ENCODE results near the gene NRN1L. TPM values are rescaled to one million over a fixed set of nuclear protein-coding genes. Genes with fewer than 3 reads are reported as not detected.

Gene NRN1L
- total and polyA plus RNA-seq, 2 of the 4 experiments (the other 2 are of a cell fraction): 0.27 TPM; not detected in 1

DNA sequence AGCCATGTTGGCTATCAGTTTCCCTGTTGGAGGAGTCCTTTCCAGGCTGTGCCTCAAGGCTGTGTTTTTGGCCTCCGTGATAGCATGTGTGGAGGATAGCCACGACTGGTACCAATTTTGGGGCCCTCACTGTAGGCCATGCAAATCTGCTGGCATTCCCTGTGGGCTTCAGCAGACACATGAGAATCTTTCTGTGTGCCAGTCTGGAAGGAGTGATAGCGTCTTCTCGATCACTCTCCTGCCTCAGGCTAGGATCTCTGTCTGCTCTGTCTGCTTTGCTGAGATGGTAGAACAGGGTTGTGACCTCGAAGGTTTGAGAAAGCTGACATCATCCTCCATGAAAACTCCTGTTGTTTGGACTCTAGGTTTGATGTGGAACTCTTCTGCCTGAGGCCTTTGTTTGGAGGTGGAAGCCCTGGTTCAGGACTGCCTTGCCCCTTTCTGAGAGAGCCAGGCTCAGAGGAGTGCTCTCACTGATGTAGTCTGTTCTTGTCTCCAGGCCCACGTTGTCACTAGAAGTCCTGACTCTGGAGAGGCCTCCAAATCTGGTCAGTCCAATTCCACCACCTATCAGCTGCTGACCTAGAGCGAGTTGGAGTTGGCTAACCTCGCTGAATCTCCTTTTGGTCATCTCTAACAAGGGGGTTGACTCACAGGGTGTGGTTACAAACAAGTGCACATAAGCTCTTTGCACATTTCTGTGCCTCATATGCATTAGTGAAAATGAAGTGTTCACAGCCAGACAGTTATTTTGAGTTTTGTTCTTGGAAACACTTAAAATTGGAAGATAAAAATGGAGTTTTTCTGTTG, 23.9 kb upstream of the NRN1L start:
- no peak overlapping the region for H4K5ac ChIP-seq (ENCODE audit: low read depth, low read length)
- DNase-seq (peak; percentile 64), ATAC-seq (ENCODE audit: low read depth) (no peak)
- POLR2A ChIA-PET (ENCODE audit: unreplicated experiment): no interaction called here
- CTCF ChIA-PET: no interaction called here
- peaks cover 19% of the 10 kb centered on the region for H3K36me3 ChIP-seq (ENCODE audit: control insufficient read depth, insufficient read depth, low read length)
- no peak overlapping the region for H3K4me3 ChIP-seq (ENCODE audit: insufficient read depth, low read depth, low read length)
- in situ Hi-C loops (cut with MboI; ENCODE audit: low sequenced_read_pairs): no loop called here
- H2AK9ac ChIP-seq (replicated peaks; ENCODE audit: low read depth, low read length, poor library complexity): no peak overlapping the region
- dilution Hi-C loops (cut with HindIII; ENCODE audit: low sequenced_read_pairs, unreplicated experiment): no loop called here
- no peaks in the 10 kb centered on the region for H3K9me3 ChIP-seq (ENCODE audit: control insufficient read depth, insufficient read depth, low read length)
- no peak overlapping the region for H4K8ac ChIP-seq (ENCODE audit: low read depth in 2 of 2, low read length in 2 of 2)
- no peak overlapping the region for H3K18ac ChIP-seq (ENCODE audit: low read depth, low read length)
- no peak overlapping the region for H2AFZ ChIP-seq (replicated peaks; ENCODE audit: low read length, poor library complexity)
- H2BK20ac ChIP-seq (ENCODE audit: low read depth, low read length): no peak overlapping the region
- 100% methylated on average over 3 of the region's 8 CpGs; no CpG with 5 or more reads in 1 of the 2 experiments for WGBS, 2 experiments (ENCODE audit: extremely low coverage in 2 of 2, insufficient read length in 1 of 2)
- TF ChIP-seq CHD1 (IDR thresholded peaks at IDR 0.05; ENCODE audit: low read depth, low read length) (no peak), CEBPB (IDR thresholded peaks at IDR 0.05; ENCODE audit: low read depth, low read length) (peak; percentile 35; the same call in 1 of the 2 replicates), POLR2A (IDR thresholded peaks at IDR 0.05; ENCODE audit: low read depth, low read length) (0 out of 2 replicates have a peak, but pooled peaks have one; percentile 32), MXI1 (IDR thresholded peaks at IDR 0.05; ENCODE audit: borderline replicate concordance, low read depth, low read length) (no peak), SMC3 (IDR thresholded peaks at IDR 0.05; ENCODE audit: low read depth, low read length) (no peak), RFX5 (IDR thresholded peaks at IDR 0.05; ENCODE audit: low read depth, low read length) (no peak), NFE2L2 (IDR thresholded peaks at IDR 0.05; ENCODE audit: low read depth, low read length) (no peak), BHLHE40 (IDR thresholded peaks at IDR 0.05; ENCODE audit: low read depth, low read length) (no peak)
- TF ChIP-seq, protein P1, sequence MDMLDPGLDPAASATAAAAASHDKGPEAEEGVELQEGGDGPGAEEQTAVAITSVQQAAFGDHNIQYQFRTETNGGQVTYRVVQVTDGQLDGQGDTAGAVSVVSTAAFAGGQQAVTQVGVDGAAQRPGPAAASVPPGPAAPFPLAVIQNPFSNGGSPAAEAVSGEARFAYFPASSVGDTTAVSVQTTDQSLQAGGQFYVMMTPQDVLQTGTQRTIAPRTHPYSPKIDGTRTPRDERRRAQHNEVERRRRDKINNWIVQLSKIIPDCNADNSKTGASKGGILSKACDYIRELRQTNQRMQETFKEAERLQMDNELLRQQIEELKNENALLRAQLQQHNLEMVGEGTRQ (IDR thresholded peaks at IDR 0.05; ENCODE audit: low read depth, low read length): no peak
- TF ChIP-seq, protein P2, sequence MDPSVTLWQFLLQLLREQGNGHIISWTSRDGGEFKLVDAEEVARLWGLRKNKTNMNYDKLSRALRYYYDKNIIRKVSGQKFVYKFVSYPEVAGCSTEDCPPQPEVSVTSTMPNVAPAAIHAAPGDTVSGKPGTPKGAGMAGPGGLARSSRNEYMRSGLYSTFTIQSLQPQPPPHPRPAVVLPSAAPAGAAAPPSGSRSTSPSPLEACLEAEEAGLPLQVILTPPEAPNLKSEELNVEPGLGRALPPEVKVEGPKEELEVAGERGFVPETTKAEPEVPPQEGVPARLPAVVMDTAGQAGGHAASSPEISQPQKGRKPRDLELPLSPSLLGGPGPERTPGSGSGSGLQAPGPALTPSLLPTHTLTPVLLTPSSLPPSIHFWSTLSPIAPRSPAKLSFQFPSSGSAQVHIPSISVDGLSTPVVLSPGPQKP (IDR thresholded peaks at IDR 0.05; ENCODE audit: borderline replicate concordance, low read depth, low read length): no peak
- no peak overlapping the region for H3K27ac ChIP-seq (ENCODE audit: insufficient read depth, low read length)
- no peak overlapping the region for H2BK15ac ChIP-seq (ENCODE audit: low read depth, low read length)
- BruUV-seq (replicated peaks): no TSS peak
- H2BK120ac ChIP-seq (ENCODE audit: low read depth, low read length): no peak overlapping the region
- H4K91ac ChIP-seq (ENCODE audit: insufficient read depth, low read depth, low read length): no peak overlapping the region
- no peak overlapping the region for H3K9ac ChIP-seq (ENCODE audit: low read depth, low read length)
- H3K14ac ChIP-seq (replicated peaks; ENCODE audit: low read depth, low read length): 0 out of 2 replicates have a peak overlapping the region, but pooled peaks have one; percentile 32
- H3K4ac ChIP-seq (ENCODE audit: low read depth, low read length): peak overlapping the region; percentile 7; the same call in 1 of the 2 replicates
- H4K20me1 ChIP-seq (ENCODE audit: insufficient read depth, low read length): peaks cover 98% of the 10 kb centered on the region
- H3K56ac ChIP-seq (ENCODE audit: extremely low read depth, insufficient read depth, low read length): no peak overlapping the region
- H3K79me1 ChIP-seq (ENCODE audit: low read depth in 1 of 2, low read length in 2 of 2): peaks cover 45 to 87% of the 10 kb centered on the region in 2 experiments
- peaks cover 72% of the 10 kb centered on the region for H3K9me1 ChIP-seq (ENCODE audit: insufficient read depth, low read length)
- H3K4me1 ChIP-seq (ENCODE audit: control insufficient read depth, insufficient read depth, low read length): peaks cover 29% of the 10 kb centered on the region
- peak overlapping the region; percentile 71; the same call in 1 of the 2 replicates for H3K23ac ChIP-seq (ENCODE audit: low read depth, low read length)
- H2AK5ac ChIP-seq (ENCODE audit: low read depth, low read length): peak overlapping the region; percentile 2; the same call in 1 of the 2 replicates
- no peak overlapping the region for H2BK5ac ChIP-seq (ENCODE audit: low read depth, low read length, poor library complexity, severe bottlenecking)
- intact Hi-C loops (cut with micrococcal nuclease): no loop called here
- H3K27me3 ChIP-seq (ENCODE audit: control insufficient read depth, insufficient read depth, low read length): no peaks in the 10 kb centered on the region
- no peak overlapping the region for H3K4me2 ChIP-seq (ENCODE audit: low read depth, low read length)
